Neural crest cell (in vitro differentiated cells): ENCODE measurements around the gene EN1. TPM values are rescaled to one million over a fixed set of nuclear protein-coding genes. Genes with fewer than 3 reads are reported as not detected.

Experiments used
- DNase-seq: peaks from one replicate; pipeline ENCODE4 v3.0.0; 2021; ENCODE audit warnings: low read depth, mixed read lengths, low spot score
- H3K27ac Mint-ChIP-seq: one replicate; pipeline ENCODE4 v1.8.0; 2021; ENCODE audit warnings: mild to moderate bottlenecking, mixed read lengths; ENCODE audit not compliant: unreplicated experiment
- H3K27me3 Mint-ChIP-seq: 2 replicates; pipeline ENCODE4 v1.8.0; 2021; ENCODE audit warnings: low read depth, mild to moderate bottlenecking, mixed read lengths
- H3K36me3 Mint-ChIP-seq: 2 replicates; pipeline ENCODE4 v1.8.0; 2021; ENCODE audit warnings: low read depth, mild to moderate bottlenecking, mixed read lengths
- H3K4me1 Mint-ChIP-seq: 2 replicates; pipeline ENCODE4 v1.8.0; 2021; ENCODE audit warnings: mixed read lengths
- H3K4me3 Mint-ChIP-seq: one replicate; pipeline ENCODE4 v1.8.0; 2021; ENCODE audit warnings: mild to moderate bottlenecking, mixed read lengths
- H3K9me3 Mint-ChIP-seq: 2 replicates; pipeline ENCODE4 v1.8.0; 2021; ENCODE audit warnings: mixed read lengths
- total RNA-seq: library from RNA; stranded (reverse); gene quantifications from 2 replicates; pipeline ENCODE4 v1.2.1, GENCODE V29; 2021
- TF ChIP-seq, protein P1 (sequence below): fragments of 200-600 bp; sonication (generic); conservative IDR thresholded peaks from 2 replicates; pipeline ENCODE4 v1.5.0; 2021; ENCODE audit warnings: antibody characterized with exemption, mild to moderate bottlenecking

The EN1 gene
- total RNA-seq, 1 donor from 2014 or later: 12.6 TPM

DNA sequence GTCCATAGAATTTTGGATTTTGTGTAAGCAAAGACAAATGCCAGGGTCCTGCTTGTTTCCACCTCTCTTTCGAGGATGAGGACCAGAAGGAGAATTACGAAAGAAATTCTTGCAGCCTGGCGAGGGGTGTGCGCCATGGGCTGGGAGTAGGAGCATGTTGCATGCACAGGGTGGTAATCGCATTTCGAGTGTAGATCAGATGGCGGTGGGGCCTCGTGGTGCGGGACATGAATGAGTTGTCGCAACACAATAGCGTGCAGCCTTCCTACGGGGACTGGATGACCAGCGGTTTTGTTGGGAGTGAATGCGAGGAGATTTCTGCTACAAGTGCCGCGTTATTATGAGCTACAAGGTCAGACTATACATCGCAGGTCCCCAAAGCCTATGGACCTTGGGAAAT lies 4.2 kb upstream of the EN1 start:
- H3K36me3 Mint-ChIP-seq: peaks cover 7% of the 10 kb centered on the region
- H3K27ac Mint-ChIP-seq: no peak overlapping the region
- no peak for DNase-seq
- peak overlapping the region; percentile 33 for H3K4me3 Mint-ChIP-seq
- peaks cover 98% of the 10 kb centered on the region for H3K27me3 Mint-ChIP-seq
- TF ChIP-seq, protein P1, sequence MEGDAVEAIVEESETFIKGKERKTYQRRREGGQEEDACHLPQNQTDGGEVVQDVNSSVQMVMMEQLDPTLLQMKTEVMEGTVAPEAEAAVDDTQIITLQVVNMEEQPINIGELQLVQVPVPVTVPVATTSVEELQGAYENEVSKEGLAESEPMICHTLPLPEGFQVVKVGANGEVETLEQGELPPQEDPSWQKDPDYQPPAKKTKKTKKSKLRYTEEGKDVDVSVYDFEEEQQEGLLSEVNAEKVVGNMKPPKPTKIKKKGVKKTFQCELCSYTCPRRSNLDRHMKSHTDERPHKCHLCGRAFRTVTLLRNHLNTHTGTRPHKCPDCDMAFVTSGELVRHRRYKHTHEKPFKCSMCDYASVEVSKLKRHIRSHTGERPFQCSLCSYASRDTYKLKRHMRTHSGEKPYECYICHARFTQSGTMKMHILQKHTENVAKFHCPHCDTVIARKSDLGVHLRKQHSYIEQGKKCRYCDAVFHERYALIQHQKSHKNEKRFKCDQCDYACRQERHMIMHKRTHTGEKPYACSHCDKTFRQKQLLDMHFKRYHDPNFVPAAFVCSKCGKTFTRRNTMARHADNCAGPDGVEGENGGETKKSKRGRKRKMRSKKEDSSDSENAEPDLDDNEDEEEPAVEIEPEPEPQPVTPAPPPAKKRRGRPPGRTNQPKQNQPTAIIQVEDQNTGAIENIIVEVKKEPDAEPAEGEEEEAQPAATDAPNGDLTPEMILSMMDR: no peak
- H3K9me3 Mint-ChIP-seq: no peaks in the 10 kb centered on the region
- H3K4me1 Mint-ChIP-seq: peaks cover 31% of the 10 kb centered on the region

DNA sequence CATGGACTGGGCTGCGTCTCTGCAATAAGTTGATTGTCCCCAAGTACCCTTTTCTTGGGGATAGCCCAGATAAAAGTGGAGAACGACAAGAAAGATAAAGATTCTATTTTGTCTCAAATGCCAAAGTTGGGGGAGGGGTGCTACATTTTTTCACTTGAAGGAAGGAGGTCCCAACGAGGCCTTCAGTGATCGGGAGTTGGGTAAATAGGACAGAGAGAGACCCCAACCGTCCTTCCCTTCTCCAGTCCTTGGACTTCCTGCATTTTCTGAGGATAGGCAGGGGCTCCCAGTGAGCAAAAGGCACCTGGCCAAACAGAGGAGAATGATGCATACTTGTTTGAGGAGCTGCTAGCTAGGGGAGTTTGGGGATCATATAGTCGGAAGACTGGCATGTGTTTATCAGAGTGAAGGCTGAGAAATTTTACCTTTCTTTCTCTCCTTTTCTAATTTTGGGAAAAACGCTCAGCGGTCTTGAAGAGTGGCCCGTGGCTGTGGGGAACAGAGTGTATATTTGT lies 3.5 kb upstream of the EN1 start:
- peak overlapping the region; percentile 68 for H3K27ac Mint-ChIP-seq
- TF ChIP-seq, protein P1: no peak
- H3K4me1 Mint-ChIP-seq: peaks cover 28% of the 10 kb centered on the region
- H3K27me3 Mint-ChIP-seq: peaks cover 97% of the 10 kb centered on the region
- no peaks in the 10 kb centered on the region for H3K9me3 Mint-ChIP-seq
- H3K36me3 Mint-ChIP-seq: peaks cover 7% of the 10 kb centered on the region
- DNase-seq: no peak
- H3K4me3 Mint-ChIP-seq: peak overlapping the region; percentile 33

DNA sequence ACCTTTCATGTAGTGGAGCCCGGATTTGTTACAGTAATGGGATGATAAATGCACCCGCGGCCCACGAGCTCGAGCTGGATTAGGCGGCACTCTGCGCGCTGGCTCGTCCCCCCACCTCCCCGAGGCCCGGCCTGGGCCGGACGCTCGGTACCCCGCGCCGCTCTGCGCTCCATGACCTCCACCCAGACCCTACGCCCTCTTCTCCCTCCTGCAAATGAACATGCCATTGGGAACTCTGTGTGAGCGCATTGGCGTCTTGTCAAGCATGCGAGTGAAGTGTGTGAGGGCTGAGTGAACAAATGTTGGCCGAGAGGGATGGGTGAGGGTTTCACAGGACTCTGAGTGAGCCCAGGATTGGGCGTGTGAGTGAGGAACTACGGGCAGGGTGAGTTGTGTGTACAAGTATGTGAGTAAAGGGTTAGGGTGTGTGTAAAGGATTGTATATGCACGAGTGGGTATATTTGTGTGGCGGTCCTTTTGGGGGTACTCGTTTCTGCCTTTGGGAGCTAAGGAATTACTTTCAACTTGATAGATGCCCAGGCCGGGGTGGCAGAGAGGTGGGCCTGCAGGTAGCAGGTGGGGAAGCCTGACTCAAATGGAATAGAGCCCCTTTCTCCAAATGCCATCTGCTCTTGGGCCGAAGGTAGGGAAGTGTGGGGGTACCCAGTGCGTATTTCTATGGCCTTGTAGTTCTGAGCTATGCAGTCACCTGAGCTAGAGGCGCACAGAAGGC lies 2.9 kb upstream of the EN1 start:
- no peak for DNase-seq
- H3K27me3 Mint-ChIP-seq: peaks cover 97% of the 10 kb centered on the region
- H3K4me3 Mint-ChIP-seq: peak overlapping the region; percentile 33
- no peak overlapping the region for H3K27ac Mint-ChIP-seq
- peaks cover 7% of the 10 kb centered on the region for H3K36me3 Mint-ChIP-seq
- TF ChIP-seq, protein P1: no peak
- H3K4me1 Mint-ChIP-seq: peaks cover 32% of the 10 kb centered on the region
- H3K9me3 Mint-ChIP-seq: no peaks in the 10 kb centered on the region

DNA sequence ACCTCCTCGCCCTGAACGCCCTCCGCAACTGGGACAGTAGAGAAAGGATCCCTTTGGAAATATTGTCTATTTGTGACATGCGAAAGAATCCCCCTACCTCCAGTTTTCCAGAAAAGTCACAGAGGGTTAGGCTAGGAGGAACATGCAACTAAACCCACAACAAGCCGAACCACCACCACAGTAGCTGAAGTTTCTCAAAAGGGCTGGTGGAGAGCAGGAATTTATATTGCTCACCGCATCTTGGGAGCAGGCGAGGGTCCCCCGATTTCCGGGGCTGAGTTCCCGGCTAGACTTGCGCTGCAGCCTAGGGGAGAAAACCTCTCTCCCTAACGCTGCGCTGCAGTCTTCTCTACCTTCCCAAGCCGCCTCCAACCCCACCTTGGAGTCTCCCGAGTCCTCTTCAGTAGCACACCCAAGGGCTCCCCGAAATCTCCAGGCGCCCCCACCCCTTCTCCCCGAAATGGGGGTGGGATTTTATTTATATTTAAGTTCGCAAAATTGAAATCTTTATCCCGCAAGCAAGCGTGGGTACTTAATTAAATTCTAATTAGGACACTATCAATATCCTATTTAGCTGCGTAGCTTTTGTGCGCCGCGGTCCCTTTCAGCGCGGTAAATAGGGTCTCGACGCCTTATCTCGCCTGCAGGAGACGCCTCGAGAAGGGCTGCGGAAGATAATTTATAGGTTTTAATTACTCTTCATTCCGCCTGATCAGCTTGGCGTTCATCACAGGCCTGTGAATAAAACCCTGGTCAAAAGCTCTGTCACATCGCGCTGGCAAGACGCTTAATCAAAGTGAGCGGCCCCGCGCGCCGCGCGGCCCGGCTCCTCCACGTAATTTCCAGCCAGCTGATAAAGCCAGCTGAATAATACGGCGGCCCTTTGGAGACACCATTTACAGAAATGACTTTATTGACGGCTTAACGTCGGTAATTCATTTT lies 2.0 kb upstream of the EN1 start:
- no peak for DNase-seq
- Mint-ChIP-seq H3K27ac (no peak overlapping the region), H3K9me3 (no peaks in the 10 kb centered on the region), H3K27me3 (peaks cover 97% of the 10 kb centered on the region), H3K4me3 (peak overlapping the region; percentile 84), H3K4me1 (peaks cover 40% of the 10 kb centered on the region), H3K36me3 (peaks cover 7% of the 10 kb centered on the region)
- TF ChIP-seq, protein P1: no peak

DNA sequence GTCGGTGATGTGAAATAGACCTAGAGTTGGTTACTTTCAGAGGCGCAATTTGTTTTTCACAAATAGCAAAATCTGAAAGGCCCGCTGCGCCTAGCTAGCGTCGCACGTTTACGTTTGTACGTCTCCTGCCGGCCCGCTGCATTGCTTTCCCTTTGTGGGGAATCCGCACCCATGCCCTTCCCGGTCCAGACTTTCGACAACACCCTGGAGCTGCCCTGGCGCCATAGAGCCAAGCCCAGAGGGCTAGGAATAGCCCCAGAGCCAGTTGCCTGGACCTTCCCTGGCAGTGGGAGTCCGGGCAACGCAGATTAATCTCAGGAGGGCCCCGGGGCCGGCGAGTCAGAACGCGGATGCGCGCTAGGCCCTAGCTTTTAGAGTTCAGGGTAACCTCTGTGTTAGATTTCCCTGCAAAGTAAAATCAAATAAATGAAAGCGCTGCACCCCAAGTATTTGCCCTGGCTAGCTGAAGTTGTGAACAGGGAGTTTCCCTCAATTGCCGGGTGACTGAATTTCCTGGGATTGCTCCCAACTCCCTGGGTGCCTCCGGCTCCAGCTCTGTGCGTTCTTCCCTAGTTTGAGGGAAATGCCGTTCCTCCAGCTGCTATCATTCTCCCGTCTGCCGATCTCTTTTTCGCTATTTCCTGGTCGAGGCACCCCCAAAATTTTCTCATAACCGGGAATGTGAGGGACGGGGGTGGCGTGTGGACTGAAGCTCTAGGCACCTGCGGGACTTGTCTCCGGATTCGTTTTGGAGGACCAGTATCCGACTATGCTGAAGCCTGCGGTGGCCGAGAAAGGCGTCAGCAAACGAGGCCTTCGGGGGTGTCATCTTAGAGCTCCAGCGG lies 1.2 kb upstream of the EN1 start:
- Mint-ChIP-seq H3K9me3 (no peaks in the 10 kb centered on the region), H3K4me1 (peaks cover 35% of the 10 kb centered on the region), H3K27ac (peak overlapping the region; percentile 71), H3K4me3 (peak overlapping the region; percentile 84), H3K36me3 (peaks cover 7% of the 10 kb centered on the region), H3K27me3 (peaks cover 97% of the 10 kb centered on the region)
- peak; percentile 30 for DNase-seq
- TF ChIP-seq, protein P1: no peak
